ENCODE data around the gene SCAF4. TPM values are rescaled to one million over a fixed set of nuclear protein-coding genes. Genes with fewer than 3 reads are reported as not detected.
A peak's percentile ranks its signal among the peaks of the same experiment; 100 is the strongest.

SCAF4 gene
- total and polyA plus RNA-seq, 9 of the 15 experiments (the other 6 are each of a cell fraction or from before 2014, with no cell fraction given), result 2.3 to 55.7 (median 17.2) TPM

DNA sequence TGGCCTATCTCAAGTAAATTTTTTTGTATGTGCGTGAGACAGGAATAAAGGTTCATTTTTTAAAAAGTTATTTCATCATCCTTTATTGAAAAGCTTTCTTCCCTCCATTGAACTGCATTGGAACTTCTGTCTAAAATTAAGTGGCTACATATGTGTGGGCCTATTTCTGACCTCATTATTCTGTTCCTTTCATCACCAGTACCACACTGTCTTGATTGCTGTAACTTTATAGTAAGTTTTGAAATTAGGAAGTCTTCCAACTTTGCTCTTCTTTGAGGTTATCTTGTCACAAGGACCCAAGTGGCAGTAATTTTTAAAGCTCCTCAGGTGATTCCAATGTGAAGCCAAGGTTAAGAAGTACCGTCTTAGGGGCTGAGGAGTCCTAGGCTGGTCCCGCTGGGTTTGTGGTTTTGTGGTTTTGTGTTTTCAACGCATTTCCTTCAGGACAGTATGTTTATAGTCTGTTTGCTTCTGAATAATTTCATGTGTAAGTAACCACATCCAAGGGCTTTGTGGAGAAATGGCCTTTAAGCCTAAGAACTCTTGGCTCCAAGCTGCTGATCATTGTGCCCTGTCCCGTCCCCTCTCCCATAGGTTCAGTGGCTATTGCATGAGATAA lies 12.4 kb upstream of the SCAF4 start:
- intact Hi-C loops (cut with micrococcal nuclease), result no loop called here
- TF ChIP-seq, protein P1, sequence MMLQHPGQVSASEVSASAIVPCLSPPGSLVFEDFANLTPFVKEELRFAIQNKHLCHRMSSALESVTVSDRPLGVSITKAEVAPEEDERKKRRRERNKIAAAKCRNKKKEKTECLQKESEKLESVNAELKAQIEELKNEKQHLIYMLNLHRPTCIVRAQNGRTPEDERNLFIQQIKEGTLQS (IDR thresholded peaks at IDR 0.05), result peak; percentile 44; the same call in 1 of the 2 replicates
- TF ChIP-seq, protein P1 (CRISPR knock-in tag; conservative IDR thresholded peaks at IDR 0.05), result no peak
- TF ChIP-seq FUS (optimal IDR thresholded peaks at IDR 0.05; ENCODE audit: low read depth, low read length), result no peak
- TF ChIP-seq ESRRA (IDR thresholded peaks at IDR 0.05; ENCODE audit: borderline replicate concordance, low read depth), result peak; percentile 12; the same call in 1 of the 2 replicates
- no peak for TF ChIP-seq XRCC3 (IDR thresholded peaks at IDR 0.05)
- TF ChIP-seq YY1 (IDR thresholded peaks at IDR 0.05; ENCODE audit: borderline replicate concordance in 1 of 3, control insufficient read depth in 1 of 3, extremely low read depth in 1 of 3, insufficient read depth in 3 of 3, insufficient read length in 1 of 3, insufficient replicate concordance in 2 of 3, low read depth in 1 of 3, low read length in 2 of 3), result no peak
- TF ChIP-seq PYGO2 (tag; IDR thresholded peaks at IDR 0.05), result no peak
- BruUV-seq (replicated peaks), result no TSS peak
- no peaks in the 10 kb centered on the region for H3K36me3 ChIP-seq (ENCODE audit: control insufficient read depth, insufficient read depth, low read length)
- no peaks in the 10 kb centered on the region for H3K27me3 ChIP-seq (ENCODE audit: control insufficient read depth in 2 of 2, insufficient read depth in 2 of 2, low read length in 2 of 2)
- H3K4me3 ChIP-seq, result no peak overlapping the region
- ChIA-PET POLR2A (interaction anchor here (0.6 kb wide), 1 partner anchor 284 kb away, joined by 4 read pairs; no protein-coding TSS in a partner anchor), CTCF (ENCODE audit: low intra/inter-chr PET ratio) (no interaction called here)
- no peak for DNase-seq (ENCODE audit: extremely low read depth in 1 of 4, low spot score in 3 of 4)
- H3K4me2 ChIP-seq (ENCODE audit: insufficient read depth, low read length), result no peak overlapping the region
- WGBS (ENCODE audit: insufficient coverage, low coverage, missing lambda C conversion rate), result 24% methylated on average over 5 of the region's 5 CpGs
- H3K9ac ChIP-seq (ENCODE audit: insufficient read depth in 1 of 2, low read depth in 2 of 2, low read length in 2 of 2), result no peak overlapping the region
- H3K79me2 ChIP-seq (ENCODE audit: control insufficient read depth, insufficient read depth, low read length), result no peaks in the 10 kb centered on the region
- no peak for FAIRE-seq
- H3K9me3 ChIP-seq (replicated peaks; ENCODE audit: control insufficient read depth, insufficient read depth, low read depth, low read length), result peaks cover 8% of the 10 kb centered on the region; the same call in 1 of the 2 replicates
- H3K4me1 ChIP-seq (replicated peaks in 1 of 2; ENCODE audit: control insufficient read depth in 2 of 2, insufficient read depth in 2 of 2, low read length in 2 of 2), result no peaks in the 10 kb centered on the region; a peak in 1 of 5 replicates
- in situ Hi-C loops (cut with MboI), result no loop called here
- H4K20me1 ChIP-seq (replicated peaks; ENCODE audit: control insufficient read depth, insufficient read depth, low read length), result no peaks in the 10 kb centered on the region
- H3K27ac ChIP-seq (ENCODE audit: extremely low read depth, low read depth, low read length), result no peak overlapping the region
- H3K9me1 ChIP-seq (ENCODE audit: control insufficient read depth, insufficient read depth, low read length), result no peaks in the 10 kb centered on the region
- no peak overlapping the region for H2AFZ ChIP-seq (ENCODE audit: low read depth, low read length)
- ATAC-seq, result no peak

Data from K562 (cell line).